HG02642 (cell line): ENCODE data around the gene NMB.
"Not testable (repeated sequence)": the region's sequence is repeated elsewhere in the genome, so short reads cannot be mapped to it uniquely, and the experiment has no call there.

Experiments used
- ATAC-seq: cut with Tn5 transposase; IDR thresholded peaks from one replicate; pipeline ENCODE4 v1.9.1; 2021; ENCODE audit warnings: mild to moderate bottlenecking; ENCODE audit not compliant: unreplicated experiment, poor library complexity

Gene NMB

GRCh38 chr15:84657748-84658079 lies 285 bp downstream of the NMB start:
- ATAC-seq = no peak

- ATAC-seq = no peak
These were observed 1.0 kb downstream of the NMB start for GRCh38 chr15:84656972-84657371.

GRCh38 chr15:84654689-84655453 lies 3.1 kb downstream of the NMB start:
- ATAC-seq = peak; percentile 32

- ATAC-seq = peak; percentile 87
These were observed 3.9 kb downstream of the NMB start, which contains the start of gene WDR73 for GRCh38 chr15:84653910-84654688. Gene WDR73 (minus strand): TSS chr15:84654283. CDS start chr15:84654274, 9 bp downstream.

- peak; percentile 0 for ATAC-seq
These were observed 4.5 kb downstream of the NMB start for GRCh38 chr15:84653584-84653909.

GRCh38 chr15:84649706-84650105 lies 8.3 kb downstream of the NMB start:
- ATAC-seq = no peak

GRCh38 chr15:84648539-84648938 lies 9.5 kb downstream of the NMB start:
- no peak for ATAC-seq

- ATAC-seq = no peak
These were observed 10.3 kb downstream of the NMB start for GRCh38 chr15:84647726-84648125.

- ATAC-seq = no peak
These were observed 12.0 kb downstream of the NMB start for GRCh38 chr15:84645997-84646396.

GRCh38 chr15:84645496-84645895 lies 12.5 kb downstream of the NMB start:
- ATAC-seq = no peak

- no peak for ATAC-seq
These were observed 14.2 kb downstream of the NMB start for GRCh38 chr15:84643838-84644237.

- not testable (repeated sequence) for ATAC-seq
These were observed 15.4 kb downstream of the NMB start for GRCh38 chr15:84642640-84643039.

- ATAC-seq = not testable (repeated sequence)
These were observed 16.1 kb downstream of the NMB start for GRCh38 chr15:84641871-84642270.

- no peak for ATAC-seq
These were observed 19.9 kb downstream of the NMB start for GRCh38 chr15:84638103-84638502.

- no peak for ATAC-seq
These were observed 23.7 kb downstream of the NMB start for GRCh38 chr15:84634228-84634837.

- ATAC-seq = peak; percentile 51
These were observed 24.4 kb downstream of the NMB start for GRCh38 chr15:84633311-84634227.

- no peak for ATAC-seq
These were observed 26.2 kb downstream of the NMB start for GRCh38 chr15:84631706-84632272.

- no peak for ATAC-seq
These were observed 29.0 kb downstream of the NMB start for GRCh38 chr15:84629033-84629432.

GRCh38 chr15:84625123-84625522 lies 32.9 kb downstream of the NMB start:
- no peak for ATAC-seq

- ATAC-seq = no peak
These were observed 33.6 kb downstream of the NMB start for GRCh38 chr15:84624359-84624758.
